NCI-H1694 (cell line): ENCODE data around the gene CACNA1C.
A peak's percentile ranks its signal among the peaks of the same experiment; 100 is the strongest.

Experiments used
- DNase-seq: peaks from one replicate; lab custom pipeline; 2025; lab: John Stamatoyannopoulos, UW

CACNA1C gene

GRCh38 chr12:2035431-2036055 lies 17.2 kb upstream of the CACNA1C start:
- no peak for DNase-seq

- no peak for DNase-seq
Measured at GRCh38 chr12:2039034-2039433, 13.8 kb upstream of the CACNA1C start.

GRCh38 chr12:2043054-2043453 lies 9.7 kb upstream of the CACNA1C start:
- DNase-seq: no peak

GRCh38 chr12:2044165-2044564 lies 8.6 kb upstream of the CACNA1C start:
- DNase-seq: no peak

DNA sequence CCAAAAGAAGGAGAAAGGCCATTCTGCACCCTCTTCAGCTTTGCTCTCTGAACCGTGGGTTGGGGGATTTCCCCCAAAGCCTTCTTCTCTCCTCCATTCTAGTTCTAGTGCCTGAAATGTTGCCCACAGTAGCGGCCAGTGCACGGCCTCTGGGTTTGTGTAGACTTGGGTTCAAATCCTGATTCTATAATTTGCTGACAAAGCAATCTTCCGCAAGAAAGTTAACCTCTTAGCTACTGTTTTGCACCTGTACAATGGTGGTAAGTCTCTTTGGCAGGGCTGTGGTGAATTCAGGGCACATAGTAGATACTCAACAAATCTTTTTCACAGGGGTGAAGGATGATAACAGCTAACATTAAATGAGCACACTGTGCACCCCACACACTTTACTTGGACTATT lies 5.8 kb upstream of the CACNA1C start:
- DNase-seq: no peak

- no peak for DNase-seq
Measured at GRCh38 chr12:2047752-2048151, 5.0 kb upstream of the CACNA1C start.

DNA sequence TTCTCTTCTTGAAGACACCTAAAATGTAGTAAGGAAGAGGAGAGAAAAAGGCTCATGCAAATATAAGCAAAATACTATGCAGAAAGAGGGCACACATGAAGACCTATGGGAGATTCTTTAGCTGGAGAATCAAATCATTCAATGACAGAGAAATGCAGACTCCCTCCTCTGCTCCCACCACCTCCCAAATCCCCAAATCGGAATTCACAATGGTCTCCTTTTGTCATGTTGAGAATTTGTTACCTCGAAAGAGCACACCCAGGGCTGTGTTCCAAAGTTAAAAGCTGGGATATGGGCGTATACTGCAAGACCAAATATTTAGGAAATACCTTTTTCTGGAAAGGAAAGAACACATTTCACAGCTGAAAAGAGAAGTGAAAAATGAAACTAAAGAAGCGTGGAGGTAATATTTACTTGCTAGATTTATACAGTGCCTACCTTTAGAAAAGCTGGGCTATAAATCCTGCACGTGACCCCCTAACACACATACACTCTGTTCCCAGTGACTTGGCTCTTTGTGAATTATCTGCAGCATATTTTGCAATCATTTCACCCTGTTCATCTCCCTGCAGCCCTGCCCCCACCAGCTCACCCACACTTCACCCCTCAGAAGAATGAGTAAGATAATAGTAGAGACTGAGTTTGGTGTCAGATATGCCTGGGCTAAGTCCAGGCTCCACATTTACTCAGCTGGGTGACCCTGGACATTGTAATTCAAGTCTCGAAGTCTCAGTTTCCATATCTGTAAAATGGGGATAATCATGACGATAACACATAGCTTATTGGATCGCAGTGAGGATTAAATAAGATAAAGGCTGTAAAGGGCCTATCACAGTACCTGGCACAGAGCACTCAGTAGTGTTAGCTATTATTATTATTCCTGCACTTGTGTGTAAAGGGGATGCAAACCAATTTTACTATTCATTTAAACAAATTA lies 2.9 kb upstream of the CACNA1C start:
- DNase-seq: no peak

- peak; percentile 47 for DNase-seq
Measured at GRCh38 chr12:2051700-2052621, 826 bp upstream of the CACNA1C start.

GRCh38 chr12:2053691-2054090 lies 904 bp downstream of the CACNA1C start:
- DNase-seq: no peak

DNA sequence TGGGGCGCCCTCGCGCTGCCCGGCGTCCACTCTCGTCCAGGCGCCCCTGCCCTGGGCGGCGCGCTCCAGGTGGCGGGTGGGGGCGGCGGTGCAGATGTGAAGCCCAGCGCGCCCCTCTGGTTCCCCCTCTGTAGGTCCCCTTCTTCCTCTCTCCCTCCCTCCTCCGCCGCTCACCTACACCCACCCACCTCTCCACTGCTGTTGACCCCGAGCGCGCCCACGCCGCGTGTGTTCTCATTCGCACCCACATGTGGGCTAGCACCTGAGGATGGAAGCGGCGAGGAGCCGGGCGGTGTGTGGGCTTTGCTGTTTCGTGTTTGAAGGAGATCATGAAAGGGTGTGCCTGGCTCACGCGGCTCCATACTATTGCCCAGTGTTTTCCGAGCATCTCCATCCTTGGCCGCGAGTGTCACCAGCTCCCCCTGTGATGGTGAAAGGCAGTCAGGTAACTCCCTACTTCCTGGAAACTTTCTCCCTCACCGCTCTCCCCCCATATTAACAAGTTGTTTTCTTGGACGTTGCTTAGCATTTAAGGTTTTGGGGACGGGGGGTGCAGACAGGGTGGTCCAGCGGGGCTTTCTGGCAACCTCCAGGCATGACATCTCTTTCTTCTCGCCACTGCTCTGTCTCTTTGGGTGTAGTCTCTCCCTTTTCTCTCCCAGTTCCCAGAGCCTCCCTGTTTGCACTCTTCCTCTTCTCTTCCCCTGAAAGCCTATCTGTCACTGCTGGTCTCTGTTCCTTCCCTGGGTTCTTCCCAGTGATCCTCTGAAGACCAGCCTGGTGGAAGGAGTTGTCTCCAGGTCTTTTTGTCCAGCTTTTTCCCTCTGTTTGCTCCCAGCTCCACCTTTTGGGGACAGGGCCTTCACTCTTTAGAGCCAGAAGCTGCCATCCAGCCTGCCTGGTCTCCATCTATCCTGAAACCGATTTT lies 1.6 kb downstream of the CACNA1C start:
- no peak for DNase-seq

DNA sequence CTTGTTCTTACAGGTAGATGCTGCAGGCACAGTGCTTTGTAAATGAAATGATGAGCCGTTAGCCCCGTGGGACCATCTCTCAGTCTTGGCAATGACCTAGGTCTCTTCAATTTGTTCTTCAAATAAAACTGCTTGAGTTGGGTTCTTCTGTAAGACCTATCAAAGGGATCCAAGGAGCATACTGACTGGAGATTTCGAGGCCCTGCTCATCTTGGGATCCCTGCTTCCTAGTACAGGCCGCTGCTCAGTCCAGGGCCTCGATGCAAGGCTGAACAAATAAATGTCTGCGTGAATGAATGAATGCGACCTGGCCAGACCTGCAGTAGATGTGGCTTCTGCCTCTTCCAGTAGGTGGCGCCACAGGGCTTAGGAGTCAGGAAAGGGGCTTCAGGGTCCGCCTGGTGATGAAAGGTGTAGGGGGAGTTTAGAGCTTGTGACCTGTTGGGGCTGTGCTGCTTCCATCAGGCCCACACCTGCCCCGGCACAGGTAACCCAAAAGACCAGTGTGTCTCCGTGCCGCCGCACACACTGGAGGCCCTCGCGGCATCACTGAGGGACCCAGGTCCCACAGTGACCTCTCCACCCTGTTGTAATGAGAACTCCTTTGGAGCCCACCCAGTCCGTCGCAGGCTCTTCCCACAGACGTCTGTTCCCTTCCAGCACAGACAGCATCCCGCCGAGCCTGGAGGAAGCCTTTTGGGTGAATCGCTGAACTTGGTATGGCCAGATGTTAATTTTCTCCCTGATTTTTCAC lies 4.4 kb downstream of the CACNA1C start:
- peak; percentile 91 for DNase-seq

GRCh38 chr12:2057795-2058408 lies 5.1 kb downstream of the CACNA1C start:
- no peak for DNase-seq

GRCh38 chr12:2058837-2059236 lies 6.0 kb downstream of the CACNA1C start:
- DNase-seq: no peak

DNA sequence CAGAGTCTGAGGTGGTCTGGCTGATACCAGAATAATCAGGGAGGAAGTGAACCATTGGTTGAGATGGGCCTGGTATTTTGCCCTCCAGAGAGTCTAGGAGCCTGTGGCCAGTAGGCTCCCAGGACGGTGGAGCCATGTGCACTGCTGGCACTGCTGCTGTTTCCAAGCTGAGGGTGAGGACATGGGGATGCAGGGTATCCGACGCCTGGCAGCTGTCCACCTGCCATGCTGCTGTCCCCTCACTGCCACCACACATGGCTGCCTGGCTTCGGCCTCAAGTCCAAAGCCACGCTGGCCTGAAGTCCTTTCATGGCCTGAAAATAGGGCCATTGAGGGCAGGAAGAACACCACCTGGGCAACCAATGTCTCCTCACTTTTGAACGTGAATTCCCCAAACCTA lies 8.6 kb downstream of the CACNA1C start:
- DNase-seq: no peak

DNA sequence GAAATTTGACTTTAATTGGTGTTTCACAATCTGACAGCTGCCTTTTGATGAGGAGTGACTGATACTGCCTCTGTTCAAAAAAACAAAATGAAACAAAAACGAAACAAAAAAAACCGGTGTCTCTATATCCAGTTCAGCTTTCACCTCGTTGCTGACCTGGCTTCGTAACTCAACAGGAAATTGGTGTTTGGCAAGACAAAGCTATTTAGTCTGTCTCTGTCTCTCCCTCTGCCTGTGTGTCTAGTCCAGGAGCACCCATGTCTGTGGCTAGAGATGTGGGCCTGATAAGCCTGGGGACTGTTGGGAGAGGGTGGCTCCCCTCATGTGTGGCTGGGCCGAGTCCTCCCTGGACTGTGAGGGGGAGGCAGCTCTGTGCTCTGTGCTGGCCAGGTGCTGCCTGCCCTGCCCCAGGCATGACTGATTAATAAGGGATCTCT lies 11.3 kb downstream of the CACNA1C start:
- DNase-seq: no peak

DNA sequence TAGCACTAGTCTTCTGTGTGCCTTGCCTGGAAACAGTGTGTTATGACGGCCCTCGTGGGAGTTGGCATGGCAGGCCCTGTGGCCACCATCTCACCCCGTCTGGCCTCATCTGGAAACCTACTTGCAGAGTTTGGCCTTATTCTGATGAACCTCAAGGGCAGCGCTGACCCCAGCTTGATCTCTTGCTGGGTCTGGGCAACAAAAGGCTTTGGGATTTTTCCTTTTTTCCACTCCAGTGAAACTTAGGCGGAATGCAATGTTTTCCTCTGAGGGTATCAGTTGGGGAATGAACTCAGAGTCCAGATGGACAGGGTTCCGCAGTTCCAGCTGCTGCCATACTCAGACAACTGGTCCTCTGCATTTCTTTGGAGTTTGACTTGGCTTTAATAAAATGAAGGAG lies 15.9 kb downstream of the CACNA1C start:
- no peak for DNase-seq

GRCh38 chr12:2070440-2071045 lies 17.8 kb downstream of the CACNA1C start:
- DNase-seq: no peak

DNA sequence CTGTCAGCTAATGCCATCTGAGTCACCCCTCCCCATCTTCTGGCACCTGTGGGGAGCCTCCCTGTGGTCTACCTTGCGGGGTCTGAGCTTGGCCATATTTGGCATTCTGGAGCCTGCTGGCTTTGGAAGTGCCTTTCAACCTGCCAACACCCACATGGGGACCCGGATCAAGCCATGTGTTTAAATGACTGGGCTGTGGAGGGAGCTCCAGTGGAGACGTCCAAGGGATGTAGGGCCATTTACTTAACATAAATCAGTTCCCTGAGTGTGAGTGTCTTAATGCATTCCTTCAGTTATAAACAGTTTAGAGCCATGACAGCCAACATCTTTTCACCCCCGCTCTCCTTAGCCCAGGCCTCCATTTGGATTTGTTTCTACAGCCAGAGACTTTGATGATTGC lies 22.0 kb downstream of the CACNA1C start:
- no peak for DNase-seq

DNA sequence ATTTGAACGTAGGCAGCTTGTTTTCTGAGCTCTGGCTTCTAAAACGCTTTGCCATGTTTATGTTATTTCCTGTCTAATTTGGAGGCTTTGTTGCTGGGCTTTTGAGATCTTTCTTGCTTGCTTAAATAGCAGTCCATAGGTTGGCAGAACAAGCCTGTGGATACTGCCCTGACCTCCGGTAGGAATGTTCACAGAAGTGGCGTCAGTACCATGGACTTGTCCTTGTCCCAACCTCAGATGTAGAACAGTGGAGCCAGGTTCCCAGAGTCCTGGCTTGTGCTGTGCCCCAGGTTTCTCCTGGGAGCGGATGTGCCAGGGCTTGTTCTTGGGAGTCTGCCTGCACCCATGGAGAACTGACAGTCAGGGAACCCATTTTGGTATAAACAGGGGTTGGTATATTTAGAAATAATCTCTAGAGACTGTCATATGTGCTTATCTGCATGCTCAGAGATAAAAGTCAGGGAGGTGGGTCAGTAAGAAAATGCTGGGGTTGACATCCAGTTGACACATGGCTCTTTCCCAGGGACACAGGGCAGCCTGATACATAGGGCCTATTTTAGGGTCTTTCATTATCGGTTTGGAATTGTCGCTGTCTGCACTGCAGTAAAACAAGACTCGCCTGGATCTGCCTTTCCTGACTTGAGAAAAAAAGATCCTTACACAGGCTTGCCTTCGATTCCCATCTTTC lies 22.9 kb downstream of the CACNA1C start:
- DNase-seq: no peak
